SK-N-SH (cell line): Measurements from ENCODE around the gene CCDC106. TPM values are rescaled to one million over a fixed set of nuclear protein-coding genes. Genes with fewer than 3 reads are reported as not detected.

Experiments
- CTCF ChIA-PET: fragments of 300-600, 350-600 bp; formaldehyde crosslinking; extraction: SDS; loops from one replicate; lab custom pipeline; 2021; lab: Yijun Ruan, JAX
- POLR2A ChIA-PET: fragments of 350-600 bp; sonication (Branson Sonifier 250); formaldehyde crosslinking; extraction: SDS; loops from one replicate; lab custom pipeline; 2020; ENCODE audit warnings: antibody characterized with exemption, inconsistent platforms; lab: Yijun Ruan, JAX
- DNase-seq: peaks from one replicate; pipeline ENCODE4 v3.0.0; 2012
- H2AFZ ChIP-seq: fragments of 200-600 bp; sonication (generic); 2 replicates; pipeline ENCODE4 v1.8.1; 2016; ENCODE audit warnings: antibody characterized with exemption, mild to moderate bottlenecking, low read depth
- H3F3A ChIP-seq: fragments of 200-600 bp; sonication (generic); replicated peaks from 2 replicates; pipeline ENCODE3; 2016; ENCODE audit warnings: antibody characterized with exemption, mild to moderate bottlenecking; ENCODE audit not compliant: insufficient read depth
- H3K27ac ChIP-seq, 2 experiments: fragments of 200-500 bp in 1 of 2; fragments of 200-600 bp in 1 of 2; sonication (Bioruptor generic) in 1 of 2; sonication (generic), shearing (Covaris generic) in 1 of 2; 2 replicates each; pipeline versions ENCODE4 v1.5.1 to v1.6.1; 2014 to 2016; ENCODE audit warnings: low read depth in 2 of 2, inconsistent platforms in 1 of 2, low read length in 1 of 2, mild to moderate bottlenecking in 1 of 2, mixed read lengths in 1 of 2
- H3K27me3 ChIP-seq: fragments of 200-600 bp; sonication (generic), shearing (Covaris generic); 2 replicates; pipeline ENCODE4 v1.6.1; 2016; ENCODE audit warnings: mixed run types; ENCODE audit not compliant: insufficient read depth
- H3K36me3 ChIP-seq, 2 experiments: fragments of 200-500 bp in 1 of 2; fragments of 200-600 bp in 1 of 2; sonication (Bioruptor generic) in 1 of 2; sonication (generic) in 1 of 2; replicated peaks in 1 of 2; 2 replicates each; pipeline versions ENCODE3 to v1.5.1; 2014 to 2016; ENCODE audit warnings: low read length in 1 of 2, mild to moderate bottlenecking in 1 of 2; ENCODE audit not compliant: insufficient read depth in 2 of 2, control insufficient read depth in 1 of 2
- H3K4me1 ChIP-seq, 2 experiments: fragments of 200-500 bp in 1 of 2; fragments of 200-600 bp in 1 of 2; sonication (Bioruptor generic) in 1 of 2; sonication (generic), shearing (Covaris generic) in 1 of 2; 2 replicates each; pipeline versions ENCODE4 v1.5.1 to v1.6.1; 2014 to 2016; ENCODE audit warnings: low read depth in 1 of 2, low read length in 1 of 2, mixed run types in 1 of 2; ENCODE audit not compliant: insufficient read depth in 2 of 2, control insufficient read depth in 1 of 2
- H3K4me2 ChIP-seq: fragments of 200-600 bp; sonication (generic), shearing (Covaris generic); 2 replicates; pipeline ENCODE4 v1.6.1; 2017; ENCODE audit warnings: mixed run types
- H3K4me3 ChIP-seq, 2 experiments: fragments of 200-500 bp in 1 of 2; fragments of 200-600 bp in 1 of 2; sonication (Bioruptor generic) in 1 of 2; sonication (generic), shearing (Covaris generic) in 1 of 2; 2 replicates each; pipeline versions ENCODE4 v1.5.1 to v1.8.1; 2014 to 2016; ENCODE audit warnings: low read depth in 2 of 2, inconsistent platforms in 1 of 2, low read length in 1 of 2, mild to moderate bottlenecking in 1 of 2, mixed read lengths in 1 of 2, moderate library complexity in 1 of 2
- H3K79me2 ChIP-seq: fragments of 200-600 bp; sonication (generic); 2 replicates; pipeline ENCODE4 v1.8.1; 2017; ENCODE audit warnings: mild to moderate bottlenecking; ENCODE audit not compliant: insufficient read depth
- H3K9ac ChIP-seq: fragments of 200-600 bp; sonication (generic); 2 replicates; pipeline ENCODE4 v1.6.1; 2017; ENCODE audit warnings: mixed run types
- H3K9me2 ChIP-seq: fragments of 200-600 bp; sonication (generic); 2 replicates; pipeline ENCODE4 v1.6.1; 2017; ENCODE audit warnings: mixed run types
- H3K9me3 ChIP-seq: fragments of 200-600 bp; sonication (generic); 2 replicates; pipeline ENCODE4 v1.6.1; 2017; ENCODE audit warnings: mixed run types, mild to moderate bottlenecking, moderate library complexity
- H4K20me1 ChIP-seq: fragments of 200-600 bp; sonication (generic); 2 replicates; pipeline ENCODE4 v1.6.1; 2017; ENCODE audit warnings: mild to moderate bottlenecking, mixed run types; ENCODE audit not compliant: insufficient read depth
- FOXJ3 ChIP-seq: sonication (generic); formaldehyde crosslinking; IDR thresholded peaks from 2 replicates; pipeline ENCODE4 v1.5.1; 2020; ENCODE audit warnings: mild to moderate bottlenecking, missing genetic modification reagents
- GATA2 ChIP-seq: sonication (generic); formaldehyde crosslinking; IDR thresholded peaks from 2 replicates; pipeline ENCODE4 v1.5.0; 2020; ENCODE audit warnings: mild to moderate bottlenecking, missing genetic modification reagents
- RFX5 ChIP-seq: IDR thresholded peaks from 2 replicates; pipeline ENCODE4 v1.6.1; 2012; ENCODE audit warnings: mild to moderate bottlenecking, improper control_type of control experiment, low read length
- RXRA ChIP-seq: IDR thresholded peaks from 2 replicates; pipeline ENCODE4 v1.4.0; 2012; ENCODE audit warnings: low read depth, mild to moderate bottlenecking, borderline replicate concordance
- SIN3A ChIP-seq: IDR thresholded peaks from 2 replicates; pipeline ENCODE4 v1.6.1; 2012; ENCODE audit warnings: low read depth, mild to moderate bottlenecking, low read length, moderate library complexity, borderline replicate concordance
- SMC3 ChIP-seq: IDR thresholded peaks from 2 replicates; pipeline ENCODE4 v1.6.1; 2012; ENCODE audit warnings: low read depth, low read length, improper control_type of control experiment
- TAF1 ChIP-seq: IDR thresholded peaks from 2 replicates; pipeline ENCODE4 v1.6.1; 2012; ENCODE audit warnings: low read depth, mild to moderate bottlenecking, low read length, moderate library complexity, borderline replicate concordance
- TCF12 ChIP-seq: IDR thresholded peaks from 2 replicates; pipeline ENCODE4 v1.4.0; 2012
- TEAD4 ChIP-seq: IDR thresholded peaks from 2 replicates; pipeline ENCODE4 v1.4.0; 2012; ENCODE audit warnings: mild to moderate bottlenecking, borderline replicate concordance; ENCODE audit not compliant: insufficient read depth
- YY1 ChIP-seq: IDR thresholded peaks from 2 replicates; pipeline ENCODE4 v1.4.0; 2012; ENCODE audit warnings: low read depth, mild to moderate bottlenecking
- ZBTB33 ChIP-seq: IDR thresholded peaks from 2 replicates; pipeline ENCODE4 v1.4.0; 2012; ENCODE audit warnings: low read depth, borderline replicate concordance
- WGBS: methylation state at CpG from one replicate; pipeline ENCODE4 v1.1.6; 2017; ENCODE audit warnings: low lambda C conversion rate; 5-methylcytosine and 5-hydroxymethylcytosine counted together
- polyA plus RNA-seq, 3 experiments: library from polyadenylated mRNA; depleted of rRNA; stranded (reverse); fragments of >200 nt; gene quantifications; 2 replicates each; pipeline ENCODE4 v1.2.3, GENCODE V29; 2012
- TF ChIP-seq, protein P1 (sequence below): IDR thresholded peaks from 2 replicates; pipeline ENCODE4 v1.4.0; 2012; ENCODE audit warnings: low read depth, borderline replicate concordance

CCDC106 gene
- polyA plus RNA-seq, 1 of the 3 experiments (the other 2 are of a cell fraction), result 27.1 TPM

DNA sequence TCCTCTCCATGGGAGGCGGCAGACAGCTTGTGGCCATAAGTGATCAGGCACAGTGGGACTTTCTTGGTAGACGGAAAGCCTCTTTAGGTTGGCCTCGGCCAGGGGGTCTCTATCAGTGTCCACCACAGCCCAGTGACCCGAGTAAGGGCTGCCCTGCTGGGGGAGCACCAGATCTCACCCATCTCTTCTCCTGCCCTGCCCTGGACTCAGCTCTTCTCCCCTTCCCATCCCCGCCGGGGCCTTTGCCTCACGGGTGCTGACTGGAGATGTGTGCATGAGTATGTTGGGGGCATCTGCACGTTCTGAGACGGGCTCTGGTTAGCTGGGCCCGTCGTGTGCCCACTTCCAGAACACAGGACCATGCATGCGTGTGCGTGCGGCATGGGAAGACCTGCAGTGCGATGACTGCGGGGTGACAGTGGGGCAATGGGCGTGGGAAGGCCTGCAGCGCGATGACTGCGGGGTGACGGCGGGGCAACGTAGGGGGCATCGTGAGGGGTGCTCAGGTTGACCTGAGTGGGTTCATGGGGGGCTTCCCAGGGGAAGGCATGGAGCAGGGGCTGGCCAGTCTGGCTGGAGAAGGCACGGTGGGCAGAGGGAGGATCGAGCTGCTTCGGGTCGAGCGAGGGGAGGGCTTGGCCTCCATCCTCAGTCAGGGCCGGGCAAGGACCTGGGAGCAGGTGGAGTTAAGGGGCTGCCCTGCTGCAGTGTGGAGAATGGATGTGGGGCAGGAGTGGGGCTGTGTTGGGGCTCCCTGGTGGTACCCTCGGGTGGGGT lies 42.9 kb downstream of the CCDC106 start:
- Histone ChIP-seq H3K36me3 (peaks cover 0 to 65% of the 10 kb centered on the region in 2 experiments), H4K20me1 (peaks cover 23% of the 10 kb centered on the region)
- POLR2A ChIA-PET, result no interaction called here
- TF ChIP-seq YY1 (no peak), ZBTB33 (no peak), FOXJ3 (no peak), RFX5 (no peak), SIN3A (no peak), SMC3 (no peak), TCF12 (no peak)
- TF ChIP-seq, all 33 proteins: peak for 0
- Histone ChIP-seq H3K4me1 (no peaks in the 10 kb centered on the region), H3K9me2 (no peaks in the 10 kb centered on the region), H3K9me3 (no peaks in the 10 kb centered on the region), H3K4me2 (no peak overlapping the region), H2AFZ (no peak overlapping the region), H3K27me3 (no peaks in the 10 kb centered on the region), H3K79me2 (peaks cover 8% of the 10 kb centered on the region; the same call in 1 of the 2 replicates), H3F3A (no peaks in the 10 kb centered on the region), H3K4me3 (no peak overlapping the region), H3K27ac (no peak overlapping the region), H3K9ac (no peak overlapping the region)
- no peak for DNase-seq
- CTCF ChIA-PET, result interaction anchor here (1.1 kb wide), 1 partner anchor 13 kb away, joined by 3 read pairs; no protein-coding TSS in a partner anchor
- 97% methylated on average over 30 of the region's 31 CpGs for WGBS

DNA sequence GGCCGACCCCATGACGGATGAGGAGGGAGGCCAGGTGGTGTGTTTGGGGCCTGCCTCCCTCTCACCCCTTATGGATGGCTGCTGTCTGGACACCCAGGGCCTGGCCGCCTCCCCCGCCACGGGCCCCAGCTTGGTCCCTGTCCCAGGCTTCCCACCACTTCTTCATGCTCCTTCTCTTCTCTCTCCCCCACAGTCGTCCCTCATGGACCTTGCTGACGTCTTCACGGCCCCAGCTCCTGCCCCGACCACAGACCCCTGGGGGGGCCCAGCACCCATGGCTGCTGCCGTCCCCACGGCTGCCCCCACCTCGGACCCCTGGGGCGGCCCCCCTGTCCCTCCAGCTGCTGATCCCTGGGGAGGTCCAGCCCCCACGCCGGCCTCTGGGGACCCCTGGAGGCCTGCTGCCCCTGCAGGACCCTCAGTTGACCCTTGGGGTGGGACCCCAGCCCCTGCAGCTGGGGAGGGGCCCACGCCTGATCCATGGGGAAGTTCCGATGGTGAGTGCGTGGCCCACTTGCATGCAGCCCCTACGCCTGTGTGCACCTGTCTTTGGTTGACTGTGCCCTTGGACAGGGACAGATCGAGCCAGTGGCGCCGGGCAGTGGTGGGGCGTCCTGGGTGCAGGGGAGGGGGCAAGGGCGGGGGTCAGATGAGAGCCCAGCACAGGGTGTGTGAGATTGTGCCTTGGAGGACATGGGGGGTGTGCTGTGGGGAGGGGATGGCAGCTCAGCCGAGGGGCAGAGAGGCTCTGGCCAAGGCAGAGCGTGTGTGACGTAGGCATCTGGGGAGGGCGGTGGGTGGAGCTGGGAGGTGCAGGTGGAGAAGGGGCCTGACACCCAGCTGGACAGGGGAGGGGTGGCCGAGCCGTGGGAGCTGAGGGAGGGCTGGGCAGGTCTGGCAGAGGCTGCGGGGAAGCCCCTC lies 43.8 kb downstream of the CCDC106 start:
- POLR2A ChIA-PET, result no interaction called here

More for the DNA sequence above, 43.8 kb downstream of the CCDC106 start:
- Histone ChIP-seq H3F3A (no peaks in the 10 kb centered on the region), H2AFZ (no peak overlapping the region), H3K9me2 (no peaks in the 10 kb centered on the region), H3K4me3 (no peak overlapping the region), H3K27ac (no peak overlapping the region), H3K36me3 (peaks cover 0 to 69% of the 10 kb centered on the region in 2 experiments), H4K20me1 (peaks cover 15% of the 10 kb centered on the region), H3K79me2 (peaks cover 5% of the 10 kb centered on the region; the same call in 1 of the 2 replicates), H3K4me1 (no peaks in the 10 kb centered on the region), H3K9me3 (no peaks in the 10 kb centered on the region), H3K9ac (no peak overlapping the region), H3K27me3 (no peaks in the 10 kb centered on the region), H3K4me2 (no peak overlapping the region)
- no peak for DNase-seq
- TF ChIP-seq TCF12, result no peak
- TF ChIP-seq TEAD4, result no peak
- no peak for TF ChIP-seq ZBTB33
- TF ChIP-seq GATA2 (CRISPR knock-in tag), result no peak
- TF ChIP-seq RXRA, result no peak
- no peak for TF ChIP-seq YY1
- no peak for TF ChIP-seq TAF1
- TF ChIP-seq, protein P1, sequence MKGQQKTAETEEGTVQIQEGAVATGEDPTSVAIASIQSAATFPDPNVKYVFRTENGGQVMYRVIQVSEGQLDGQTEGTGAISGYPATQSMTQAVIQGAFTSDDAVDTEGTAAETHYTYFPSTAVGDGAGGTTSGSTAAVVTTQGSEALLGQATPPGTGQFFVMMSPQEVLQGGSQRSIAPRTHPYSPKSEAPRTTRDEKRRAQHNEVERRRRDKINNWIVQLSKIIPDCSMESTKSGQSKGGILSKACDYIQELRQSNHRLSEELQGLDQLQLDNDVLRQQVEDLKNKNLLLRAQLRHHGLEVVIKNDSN, result no peak
- WGBS, result 96% methylated on average over 26 of the region's 31 CpGs
- CTCF ChIA-PET, result interaction anchor here (0.6 to 1.1 kb wide), 3 partner anchors 9 to 187 kb away, joined by 3 read pairs; no protein-coding TSS in a partner anchor
